ENCODE data around the gene CHAF1A.

The CHAF1A gene

DNA sequence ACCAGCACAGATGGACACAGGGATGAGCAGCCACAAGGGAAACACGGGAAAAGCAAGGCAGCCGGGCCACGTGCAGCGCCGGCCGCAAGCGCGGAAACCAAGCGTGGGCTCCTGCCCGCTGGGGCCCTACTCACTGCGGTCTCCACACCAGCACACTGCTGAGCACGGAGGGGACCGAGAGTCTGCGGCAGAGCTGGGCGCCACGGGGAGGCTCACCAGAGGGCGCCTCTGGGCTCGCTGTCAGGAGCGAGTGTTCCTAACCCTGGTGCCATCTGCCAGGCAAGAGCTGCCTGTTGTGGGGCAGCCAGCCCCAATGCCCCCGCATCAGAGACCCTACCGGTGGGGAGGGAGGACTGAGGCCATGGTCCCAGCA lies 32.6 kb upstream of the CHAF1A start:
- TF ChIP-seq CTCF (IDR thresholded peaks at IDR 0.05; ENCODE audit: insufficient read depth, low read length, poor library complexity, severe bottlenecking) (peak; percentile 82), EZH2phosphoT487 (conservative IDR thresholded peaks at IDR 0.05; ENCODE audit: low read length) (no peak)
- Histone ChIP-seq H4K20me1 (ENCODE audit: low read depth, low read length) (no peaks in the 10 kb centered on the region), H3K36me3 (ENCODE audit: low read length) (no peaks in the 10 kb centered on the region), H3K4me2 (ENCODE audit: low read depth, low read length, poor library complexity, severe bottlenecking) (peak overlapping the region; percentile 57), H3K9me3 (ENCODE audit: insufficient read depth, low read length) (no peaks in the 10 kb centered on the region), H3K9ac (ENCODE audit: low read length) (peak overlapping the region; percentile 55), H3K27me3 (ENCODE audit: low read length) (no peaks in the 10 kb centered on the region), H3K4me3 (ENCODE audit: insufficient read depth, low read length, poor library complexity, severe bottlenecking) (peak overlapping the region; percentile 15), H3K79me2 (ENCODE audit: insufficient read depth, low read length) (peaks cover 36% of the 10 kb centered on the region), H2AFZ (ENCODE audit: low read depth, low read length, severe bottlenecking) (no peak overlapping the region), H3F3A (ENCODE audit: insufficient read depth) (peaks cover 21% of the 10 kb centered on the region), H3K27ac (ENCODE audit: low read depth, low read length) (peak overlapping the region; percentile 87), H3K9me2 (replicated peaks; ENCODE audit: insufficient read depth, low read length) (no peaks in the 10 kb centered on the region)

DNA sequence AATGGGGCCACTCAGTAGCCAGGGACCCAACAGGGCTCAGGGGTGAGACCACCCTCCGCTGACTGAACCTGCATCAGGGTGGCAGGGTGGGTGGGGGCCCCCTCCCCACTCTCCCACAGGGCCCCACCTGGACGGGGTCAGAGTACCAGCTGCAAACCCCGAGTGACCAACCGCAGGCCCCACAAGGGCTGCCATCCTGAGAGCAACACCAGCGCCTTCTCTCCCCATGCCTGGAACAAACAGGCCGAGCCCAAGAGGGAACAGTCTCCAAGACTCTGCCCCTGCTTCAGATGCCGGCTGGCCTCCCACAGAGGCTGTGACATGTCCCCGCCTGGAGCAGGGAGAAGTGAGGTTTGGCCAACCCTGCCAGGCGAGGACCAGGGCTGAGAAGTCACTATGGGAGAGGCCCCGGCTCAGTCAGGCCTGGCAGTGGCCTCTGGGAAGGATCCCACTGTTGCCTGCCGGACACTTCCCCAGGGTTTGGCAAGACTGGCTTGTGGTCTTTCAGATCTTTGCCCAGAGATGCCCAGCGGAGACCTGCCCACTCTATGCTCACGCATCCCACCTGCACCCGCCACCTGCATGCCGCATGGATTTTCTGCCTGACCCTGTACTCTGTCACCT lies 31.9 kb upstream of the CHAF1A start:
- no peaks in the 10 kb centered on the region for H3K9me3 ChIP-seq (ENCODE audit: insufficient read depth, low read length)
- H3K4me2 ChIP-seq (ENCODE audit: low read depth, low read length, poor library complexity, severe bottlenecking): peak overlapping the region; percentile 57
- no peaks in the 10 kb centered on the region for H4K20me1 ChIP-seq (ENCODE audit: low read depth, low read length)
- no peaks in the 10 kb centered on the region for H3K27me3 ChIP-seq (ENCODE audit: low read length)
- H3K9ac ChIP-seq (ENCODE audit: low read length): peak overlapping the region; percentile 55
- no peak overlapping the region for H2AFZ ChIP-seq (ENCODE audit: low read depth, low read length, severe bottlenecking)
- H3K36me3 ChIP-seq (ENCODE audit: low read length): no peaks in the 10 kb centered on the region
- TF ChIP-seq EZH2phosphoT487 (conservative IDR thresholded peaks at IDR 0.05; ENCODE audit: low read length): no peak
- H3K79me2 ChIP-seq (ENCODE audit: insufficient read depth, low read length): peaks cover 43% of the 10 kb centered on the region
- H3K9me2 ChIP-seq (replicated peaks; ENCODE audit: insufficient read depth, low read length): no peaks in the 10 kb centered on the region
- peak overlapping the region; percentile 87 for H3K27ac ChIP-seq (ENCODE audit: low read depth, low read length)
- H3K4me3 ChIP-seq (ENCODE audit: insufficient read depth, low read length, poor library complexity, severe bottlenecking): peak overlapping the region; percentile 15
- peaks cover 21% of the 10 kb centered on the region for H3F3A ChIP-seq (ENCODE audit: insufficient read depth)

DNA sequence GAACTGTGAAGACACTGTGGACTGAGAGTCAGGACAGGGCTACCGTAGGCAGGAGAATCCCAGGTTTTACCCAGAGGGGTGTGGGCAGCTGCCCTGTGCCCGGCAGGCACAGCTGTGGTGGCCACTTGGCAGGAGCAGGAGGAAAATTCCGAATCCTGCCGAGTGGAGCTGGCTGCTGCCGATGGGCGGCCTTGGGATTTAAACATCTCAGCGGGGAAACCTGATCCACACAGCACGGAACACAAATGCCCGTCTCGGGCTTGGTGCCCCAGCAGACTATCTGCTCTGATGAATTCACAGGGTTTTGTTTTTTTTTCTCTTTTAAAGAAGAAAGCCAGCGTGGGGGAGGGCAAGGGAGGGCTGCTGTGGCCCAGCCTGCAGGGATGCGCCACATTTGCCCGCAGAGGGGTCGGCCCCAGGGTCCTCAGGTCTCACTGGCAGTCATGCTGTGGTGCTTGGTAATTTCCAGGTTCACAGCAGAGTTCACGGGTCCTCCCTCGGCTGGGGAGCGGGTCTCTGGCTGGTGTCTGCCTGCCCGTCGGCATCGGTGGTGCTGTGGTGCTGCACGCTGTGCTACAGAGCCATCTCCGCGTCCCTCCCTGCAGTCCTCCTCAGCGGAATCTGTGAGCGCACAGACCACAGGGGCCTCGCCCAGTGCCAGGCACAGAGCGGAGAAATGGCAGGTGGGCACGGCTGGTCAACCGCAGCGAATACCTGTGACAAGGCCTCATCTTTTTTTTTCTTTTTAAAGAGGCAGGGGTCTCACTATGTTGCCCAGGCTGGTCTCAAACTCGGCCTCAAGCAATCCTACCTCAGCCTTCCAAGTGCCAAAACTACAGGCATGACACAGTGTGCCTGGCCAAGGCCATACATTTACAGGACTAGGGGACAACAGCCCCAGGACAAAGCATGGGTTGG lies 30.9 kb upstream of the CHAF1A start:
- H3K9me3 ChIP-seq (ENCODE audit: insufficient read depth, low read length): no peaks in the 10 kb centered on the region
- H2AFZ ChIP-seq (ENCODE audit: low read depth, low read length, severe bottlenecking): no peak overlapping the region
- peaks cover 49% of the 10 kb centered on the region for H3K79me2 ChIP-seq (ENCODE audit: insufficient read depth, low read length)
- H3K36me3 ChIP-seq (ENCODE audit: low read length): no peaks in the 10 kb centered on the region
- no peaks in the 10 kb centered on the region for H4K20me1 ChIP-seq (ENCODE audit: low read depth, low read length)
- no peak for TF ChIP-seq EZH2phosphoT487 (conservative IDR thresholded peaks at IDR 0.05; ENCODE audit: low read length)
- TF ChIP-seq CTCF (IDR thresholded peaks at IDR 0.05; ENCODE audit: insufficient read depth, low read length, poor library complexity, severe bottlenecking): no peak
- peak overlapping the region; percentile 55 for H3K9ac ChIP-seq (ENCODE audit: low read length)
- no peaks in the 10 kb centered on the region for H3K9me2 ChIP-seq (replicated peaks; ENCODE audit: insufficient read depth, low read length)
- no peak overlapping the region for H3K4me2 ChIP-seq (ENCODE audit: low read depth, low read length, poor library complexity, severe bottlenecking)
- H3F3A ChIP-seq (ENCODE audit: insufficient read depth): peaks cover 21% of the 10 kb centered on the region
- no peak overlapping the region for H3K4me3 ChIP-seq (ENCODE audit: insufficient read depth, low read length, poor library complexity, severe bottlenecking)
- no peak overlapping the region for H3K27ac ChIP-seq (ENCODE audit: low read depth, low read length)
- no peaks in the 10 kb centered on the region for H3K27me3 ChIP-seq (ENCODE audit: low read length)
